ENCODE data around the gene SPN.
"Not testable (repeated sequence)": the region's sequence is repeated elsewhere in the genome, so short reads cannot be mapped to it uniquely, and the experiment has no call there.

The SPN gene

GRCh38 chr16:29707160-29707559 is 44.1 kb downstream of the SPN start:
- not testable (repeated sequence) for H2AFZ ChIP-seq (ENCODE audit: low read length, unreplicated experiment); H3K27me3 ChIP-seq (ENCODE audit: insufficient read depth, low read length); H3K79me2 ChIP-seq (ENCODE audit: control insufficient read depth, insufficient read depth, low read length, unreplicated experiment); H3K4me3 ChIP-seq (ENCODE audit: low read depth, low read length); H3K27ac ChIP-seq (ENCODE audit: low read depth, low read length); H3K36me3 ChIP-seq (ENCODE audit: insufficient read depth, low read length)
- H3K4me1 ChIP-seq (ENCODE audit: control insufficient read depth, insufficient read depth, low read length, unreplicated experiment): peaks cover 16% of the 10 kb centered on the region

GRCh38 chr16:29708917-29709600 is 46.0 kb downstream of the SPN start:
- Histone ChIP-seq H3K36me3 (ENCODE audit: insufficient read depth, low read length) (no peaks in the 10 kb centered on the region), H2AFZ (ENCODE audit: low read length, unreplicated experiment) (no peak overlapping the region), H3K27ac (ENCODE audit: low read depth, low read length) (no peak overlapping the region), H3K27me3 (ENCODE audit: insufficient read depth, low read length) (no peaks in the 10 kb centered on the region), H3K4me3 (ENCODE audit: low read depth, low read length) (no peak overlapping the region), H3K79me2 (ENCODE audit: control insufficient read depth, insufficient read depth, low read length, unreplicated experiment) (no peaks in the 10 kb centered on the region), H3K4me1 (ENCODE audit: control insufficient read depth, insufficient read depth, low read length, unreplicated experiment) (peaks cover 16% of the 10 kb centered on the region)

- not testable (repeated sequence) for H3K27ac ChIP-seq (ENCODE audit: low read depth, low read length); H3K79me2 ChIP-seq (ENCODE audit: control insufficient read depth, insufficient read depth, low read length, unreplicated experiment); H3K4me3 ChIP-seq (ENCODE audit: low read depth, low read length); H3K36me3 ChIP-seq (ENCODE audit: insufficient read depth, low read length); H3K27me3 ChIP-seq (ENCODE audit: insufficient read depth, low read length)
- peaks cover 16% of the 10 kb centered on the region for H3K4me1 ChIP-seq (ENCODE audit: control insufficient read depth, insufficient read depth, low read length, unreplicated experiment)
- peak overlapping the region; percentile 67 for H2AFZ ChIP-seq (ENCODE audit: low read length, unreplicated experiment)
Measured at GRCh38 chr16:29709657-29710056, 46.6 kb downstream of the SPN start.

GRCh38 chr16:29710227-29711219 is 47.5 kb downstream of the SPN start:
- Histone ChIP-seq H3K27me3 (ENCODE audit: insufficient read depth, low read length) (no peaks in the 10 kb centered on the region), H3K4me3 (ENCODE audit: low read depth, low read length) (peak overlapping the region; percentile 62), H3K79me2 (ENCODE audit: control insufficient read depth, insufficient read depth, low read length, unreplicated experiment) (no peaks in the 10 kb centered on the region), H3K36me3 (ENCODE audit: insufficient read depth, low read length) (no peaks in the 10 kb centered on the region), H3K27ac (ENCODE audit: low read depth, low read length) (peak overlapping the region; percentile 27; the same call in 1 of the 2 replicates), H3K4me1 (ENCODE audit: control insufficient read depth, insufficient read depth, low read length, unreplicated experiment) (peaks cover 16% of the 10 kb centered on the region), H2AFZ (ENCODE audit: low read length, unreplicated experiment) (peak overlapping the region; percentile 80)

GRCh38 chr16:29712809-29713208 is 49.8 kb downstream of the SPN start:
- Histone ChIP-seq H3K36me3 (ENCODE audit: insufficient read depth, low read length) (no peaks in the 10 kb centered on the region), H2AFZ (ENCODE audit: low read length, unreplicated experiment) (no peak overlapping the region), H3K4me3 (ENCODE audit: low read depth, low read length) (no peak overlapping the region), H3K27me3 (ENCODE audit: insufficient read depth, low read length) (no peaks in the 10 kb centered on the region), H3K27ac (ENCODE audit: low read depth, low read length) (no peak overlapping the region), H3K79me2 (ENCODE audit: control insufficient read depth, insufficient read depth, low read length, unreplicated experiment) (no peaks in the 10 kb centered on the region), H3K4me1 (ENCODE audit: control insufficient read depth, insufficient read depth, low read length, unreplicated experiment) (peaks cover 16% of the 10 kb centered on the region)

- Histone ChIP-seq H2AFZ (ENCODE audit: low read length, unreplicated experiment) (no peak overlapping the region), H3K79me2 (ENCODE audit: control insufficient read depth, insufficient read depth, low read length, unreplicated experiment) (no peaks in the 10 kb centered on the region), H3K36me3 (ENCODE audit: insufficient read depth, low read length) (no peaks in the 10 kb centered on the region), H3K27ac (ENCODE audit: low read depth, low read length) (no peak overlapping the region), H3K27me3 (ENCODE audit: insufficient read depth, low read length) (0 out of 2 replicates have a peak, but pooled peaks cover 3% of the 10 kb centered on the region), H3K4me3 (ENCODE audit: low read depth, low read length) (no peak overlapping the region), H3K4me1 (ENCODE audit: control insufficient read depth, insufficient read depth, low read length, unreplicated experiment) (peaks cover 14% of the 10 kb centered on the region)
Measured at GRCh38 chr16:29714396-29714795, 51.3 kb downstream of the SPN start.

GRCh38 chr16:29714972-29715371 is 51.9 kb downstream of the SPN start:
- H3K4me3 ChIP-seq (ENCODE audit: low read depth, low read length): no peak overlapping the region
- H2AFZ ChIP-seq (ENCODE audit: low read length, unreplicated experiment): no peak overlapping the region
- peaks cover 8% of the 10 kb centered on the region for H3K4me1 ChIP-seq (ENCODE audit: control insufficient read depth, insufficient read depth, low read length, unreplicated experiment)

GRCh38 chr16:29717113-29717512 is 54.1 kb downstream of the SPN start:
- Histone ChIP-seq H3K36me3 (ENCODE audit: insufficient read depth, low read length) (no peaks in the 10 kb centered on the region), H3K79me2 (ENCODE audit: control insufficient read depth, insufficient read depth, low read length, unreplicated experiment) (no peaks in the 10 kb centered on the region), H3K4me3 (ENCODE audit: low read depth, low read length) (no peak overlapping the region), H3K27ac (ENCODE audit: low read depth, low read length) (no peak overlapping the region), H2AFZ (ENCODE audit: low read length, unreplicated experiment) (no peak overlapping the region), H3K4me1 (ENCODE audit: control insufficient read depth, insufficient read depth, low read length, unreplicated experiment) (no peaks in the 10 kb centered on the region), H3K27me3 (ENCODE audit: insufficient read depth, low read length) (0 out of 2 replicates have a peak, but pooled peaks cover 3% of the 10 kb centered on the region)

More at GRCh38 chr16:29714972-29715371, 51.9 kb downstream of the SPN start:
- 0 out of 2 replicates have a peak, but pooled peaks cover 3% of the 10 kb centered on the region for H3K27me3 ChIP-seq (ENCODE audit: insufficient read depth, low read length)
- no peaks in the 10 kb centered on the region for H3K36me3 ChIP-seq (ENCODE audit: insufficient read depth, low read length)
- no peaks in the 10 kb centered on the region for H3K79me2 ChIP-seq (ENCODE audit: control insufficient read depth, insufficient read depth, low read length, unreplicated experiment)
- no peak overlapping the region for H3K27ac ChIP-seq (ENCODE audit: low read depth, low read length)

GRCh38 chr16:29719063-29719462 is 56.0 kb downstream of the SPN start:
- H3K27me3 ChIP-seq (ENCODE audit: insufficient read depth, low read length): 0 out of 2 replicates have a peak, but pooled peaks cover 3% of the 10 kb centered on the region
- no peak overlapping the region for H3K4me3 ChIP-seq (ENCODE audit: low read depth, low read length)
- no peak overlapping the region for H3K27ac ChIP-seq (ENCODE audit: low read depth, low read length)
- no peaks in the 10 kb centered on the region for H3K4me1 ChIP-seq (ENCODE audit: control insufficient read depth, insufficient read depth, low read length, unreplicated experiment)
- no peaks in the 10 kb centered on the region for H3K36me3 ChIP-seq (ENCODE audit: insufficient read depth, low read length)
- H3K79me2 ChIP-seq (ENCODE audit: control insufficient read depth, insufficient read depth, low read length, unreplicated experiment): no peaks in the 10 kb centered on the region
- H2AFZ ChIP-seq (ENCODE audit: low read length, unreplicated experiment): no peak overlapping the region

Data from ACC112 (cell line).